Thoracic aorta (tissue), 2 donors: ENCODE results near the gene ULBP2. TPM values are rescaled to one million over a fixed set of nuclear protein-coding genes. Genes with fewer than 3 reads are reported as not detected.
"Not testable (repeated sequence)": the region's sequence is repeated elsewhere in the genome, so short reads cannot be mapped to it uniquely, and the experiment has no call there.

Experiments
- ATAC-seq: fragments of 150-250 bp; one replicate; pipeline ENCODE4 v1.8.0; 2017; ENCODE audit warnings: low read depth; ENCODE audit not compliant: insufficient number of reproducible peaks, low FRiP score
- DNase-seq: peaks from one replicate; pipeline ENCODE4 v3.0.0-alpha.2; 2020; ENCODE audit warnings: low spot score
- H3K27ac ChIP-seq, 2 donors: fragments of 200-600 bp; sonication (generic); 1 replicate in 1 of 2; 2 replicates in 1 of 2; pipeline ENCODE4 v1.5.1; 2016; ENCODE audit warnings: mild to moderate bottlenecking in 2 of 2, moderate library complexity in 2 of 2
- H3K27me3 ChIP-seq: fragments of 200-600 bp; sonication (generic); replicated peaks from 2 replicates; pipeline ENCODE4 v1.6.0; 2016; ENCODE audit warnings: mild to moderate bottlenecking; ENCODE audit not compliant: insufficient read depth
- H3K36me3 ChIP-seq: fragments of 200-600 bp; sonication (generic); one replicate; pipeline ENCODE4 v1.5.1; 2016
- H3K4me1 ChIP-seq, 2 donors: fragments of 200-600 bp; sonication (generic); 1 replicate in 1 of 2; 2 replicates in 1 of 2; pipeline versions ENCODE4 v1.5.1 to v1.6.0; 2016; ENCODE audit warnings: low read depth in 2 of 2, mild to moderate bottlenecking in 1 of 2; ENCODE audit not compliant: control insufficient read depth in 1 of 2
- H3K4me3 ChIP-seq: fragments of 200-600 bp; sonication (generic); 2 replicates; pipeline ENCODE4 v1.5.1; 2016; ENCODE audit warnings: mild to moderate bottlenecking
- H3K9me3 ChIP-seq: fragments of 200-600 bp; sonication (generic); 2 replicates; pipeline ENCODE4 v1.5.1; 2016
- CTCF ChIP-seq: fragments of 200-600 bp; sonication (generic); IDR thresholded peaks from one replicate; pipeline ENCODE4 v1.5.1; 2019; ENCODE audit warnings: antibody characterized with exemption
- total RNA-seq, 2 donors: library from RNA; depleted of rRNA; stranded (reverse); fragments of >200 nt; gene quantifications; one replicate each; pipeline versions ENCODE4 v1.1.0 to v1.2.3, GENCODE V29; 2016

The ULBP2 gene
- total RNA-seq, 2 donors from 2014 or later: 0.41 TPM; not detected in 1

GRCh38 chr6:149939909-149940671 is 1.7 kb upstream of the ULBP2 start:
- DNase-seq: no peak
- Histone ChIP-seq H3K27ac (peak overlapping the region in 1 of 2 donors; percentile 11), H3K4me3 (no peak overlapping the region), H3K9me3 (no peaks in the 10 kb centered on the region), H3K27me3 (peaks cover 33% of the 10 kb centered on the region), H3K4me1 (peaks cover 16 to 21% of the 10 kb centered on the region in 2 donors), H3K36me3 (no peaks in the 10 kb centered on the region)
- ATAC-seq: no peak
- no peak for TF ChIP-seq CTCF

DNA sequence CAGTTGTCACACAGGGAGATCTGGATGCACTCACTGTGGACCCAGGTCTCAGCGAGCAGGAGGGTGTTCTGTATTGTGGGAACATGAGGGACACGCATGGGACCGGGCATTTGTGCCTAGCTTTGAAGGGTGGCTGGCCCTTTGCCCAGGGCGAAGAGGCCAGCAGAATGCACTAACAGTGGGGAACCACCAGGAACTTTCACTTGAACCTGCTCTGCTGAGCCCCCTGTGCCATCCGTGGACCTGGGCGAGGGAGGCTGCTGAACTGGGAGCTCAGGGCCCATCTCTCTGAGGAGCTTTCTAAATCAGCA is 1.2 kb upstream of the ULBP2 start:
- no peak for TF ChIP-seq CTCF
- peaks cover 33% of the 10 kb centered on the region for H3K27me3 ChIP-seq

DNA sequence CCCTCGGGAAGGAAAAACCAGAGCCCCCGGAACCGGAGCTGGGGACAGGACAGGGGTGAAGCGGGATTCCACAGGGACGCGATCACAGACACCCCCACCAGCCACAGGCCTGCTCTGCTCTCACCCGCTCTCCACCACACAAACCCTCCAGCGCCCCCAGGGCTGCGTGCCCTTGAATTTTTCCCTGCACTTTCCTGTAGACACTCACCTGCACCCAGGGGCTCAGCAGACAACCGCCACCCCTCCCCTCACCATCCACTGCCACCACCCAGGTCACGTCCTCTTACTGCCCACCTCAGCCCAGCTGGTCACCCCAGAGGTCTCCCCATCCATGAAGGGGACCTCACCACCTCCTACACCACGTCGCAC is 631 bp downstream of the ULBP2 start:
- TF ChIP-seq CTCF: no peak

More for the DNA sequence above, 1.2 kb upstream of the ULBP2 start:
- peak overlapping the region in 1 of 2 donors; percentile 11 for H3K27ac ChIP-seq
- peaks cover 16 to 21% of the 10 kb centered on the region in 2 donors for H3K4me1 ChIP-seq
- no peak for DNase-seq
- H3K36me3 ChIP-seq: no peaks in the 10 kb centered on the region
- no peak overlapping the region for H3K4me3 ChIP-seq
- no peak for ATAC-seq
- no peaks in the 10 kb centered on the region for H3K9me3 ChIP-seq

DNA sequence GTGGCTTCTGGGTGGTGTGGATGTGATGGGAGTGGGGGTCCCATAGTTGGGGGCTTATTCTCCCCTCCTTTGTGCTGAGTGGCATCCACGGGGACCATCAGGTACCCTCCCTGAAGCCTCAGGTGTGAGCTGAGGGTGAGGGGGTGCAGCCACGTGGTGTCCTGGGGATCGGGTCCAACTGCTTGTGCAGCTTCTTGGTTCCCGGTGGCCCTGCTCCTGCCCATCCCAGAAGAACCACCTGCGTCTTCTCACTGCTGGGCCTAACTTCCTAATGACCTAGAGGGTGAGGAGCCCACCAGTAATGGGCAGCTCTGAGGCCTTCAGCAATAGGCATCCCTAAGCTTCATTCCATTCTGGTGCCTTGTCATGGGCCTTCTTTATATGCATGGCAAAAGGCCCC is 1.5 kb downstream of the ULBP2 start:
- not testable (repeated sequence) for H3K36me3 ChIP-seq, H3K4me3 ChIP-seq, H3K27ac ChIP-seq, ATAC-seq, H3K9me3 ChIP-seq, DNase-seq
- Histone ChIP-seq H3K4me1 (peaks cover 14 to 18% of the 10 kb centered on the region in 2 donors), H3K27me3 (peaks cover 27% of the 10 kb centered on the region)

More for the DNA sequence above, 631 bp downstream of the ULBP2 start:
- Histone ChIP-seq H3K27me3 (peaks cover 29% of the 10 kb centered on the region), H3K4me3 (peak overlapping the region; percentile 77), H3K36me3 (no peaks in the 10 kb centered on the region), H3K4me1 (peaks cover 16 to 21% of the 10 kb centered on the region in 2 donors), H3K9me3 (no peaks in the 10 kb centered on the region), H3K27ac (no peak overlapping the region)
- ATAC-seq (no peak), DNase-seq (no peak)

- not testable (repeated sequence) for H3K9me3 ChIP-seq, H3K4me3 ChIP-seq, H3K36me3 ChIP-seq, DNase-seq, ATAC-seq, H3K27me3 ChIP-seq, H3K27ac ChIP-seq
- H3K4me1 ChIP-seq: peaks cover 7 to 11% of the 10 kb centered on the region in 2 donors
Observed at GRCh38 chr6:149945276-149945675, 3.5 kb downstream of the ULBP2 start.

DNA sequence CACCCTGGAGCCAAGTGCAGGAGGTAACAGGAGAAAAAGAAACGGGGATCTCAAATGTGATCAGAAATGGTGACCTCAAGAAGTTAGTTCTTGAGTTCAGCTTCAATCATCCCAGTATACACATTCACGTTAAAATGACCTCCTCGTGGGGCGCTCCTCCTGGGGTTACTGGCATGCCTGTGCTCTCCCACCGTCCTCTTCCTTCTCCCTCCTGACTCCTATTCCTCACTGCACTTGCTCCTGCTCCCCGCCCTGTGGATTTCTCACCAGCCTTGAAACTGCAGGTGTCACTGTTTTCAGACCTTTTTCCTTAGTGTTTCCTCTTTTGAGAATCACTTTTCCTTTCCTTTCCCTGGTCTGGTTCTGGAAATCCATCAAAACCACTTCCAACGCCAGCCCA is 4.8 kb downstream of the ULBP2 start:
- not testable (repeated sequence) for H3K27ac ChIP-seq, ATAC-seq, DNase-seq, H3K27me3 ChIP-seq, H3K9me3 ChIP-seq, H3K4me1 ChIP-seq, H3K4me3 ChIP-seq, H3K36me3 ChIP-seq

DNA sequence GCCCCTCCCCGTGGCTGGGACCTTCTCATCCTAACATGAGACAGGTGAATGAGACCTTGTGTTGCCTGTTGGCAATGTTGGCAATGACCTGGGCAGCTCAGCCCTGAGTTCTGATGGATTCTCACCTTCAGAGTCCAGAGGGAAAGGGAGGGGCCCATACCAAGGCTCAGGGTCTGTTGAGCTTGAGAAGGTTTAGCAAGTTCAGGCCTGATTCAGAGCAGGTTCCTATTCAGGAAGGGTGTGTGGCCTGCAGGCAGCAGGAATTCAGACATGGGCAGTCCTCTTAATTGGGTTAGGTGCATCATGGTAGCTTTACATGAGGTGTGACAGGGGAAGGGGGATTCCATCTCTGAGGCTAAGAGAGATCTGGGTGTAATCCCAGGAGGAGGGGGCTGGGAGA is 5.7 kb downstream of the ULBP2 start:
- ATAC-seq, H3K27ac ChIP-seq, H3K4me3 ChIP-seq, H3K36me3 ChIP-seq, DNase-seq, H3K9me3 ChIP-seq, H3K27me3 ChIP-seq, H3K4me1 ChIP-seq: not testable (repeated sequence)
